Bronchial epithelial cell (primary cell): Measurements from ENCODE around the gene DZIP3. TPM values are rescaled to one million over a fixed set of nuclear protein-coding genes. Genes with fewer than 3 reads are reported as not detected.
A peak's percentile ranks its signal among the peaks of the same experiment; 100 is the strongest.

ENCODE experiments used
- DNase-seq: peaks from one replicate; pipeline ENCODE4 v3.0.0-alpha.2; 2010; ENCODE audit warnings: low read depth
- FAIRE-seq: peaks from 2 replicates; lab custom pipeline; 2011; peaks lifted over from hg19 to GRCh38; lab: Jason Lieb, UNC
- H3K27me3 ChIP-seq: 2 replicates; pipeline ENCODE4 v1.5.1; 2011; ENCODE audit warnings: low read length; ENCODE audit not compliant: control insufficient read depth, insufficient read depth
- H3K36me3 ChIP-seq: 2 replicates; pipeline ENCODE4 v1.5.1; 2011; ENCODE audit warnings: low read length; ENCODE audit not compliant: control insufficient read depth, insufficient read depth
- H3K4me3 ChIP-seq: 2 replicates; pipeline ENCODE4 v1.5.1; 2011; ENCODE audit warnings: mild to moderate bottlenecking, low read depth, low read length, control low read depth
- CTCF ChIP-seq: IDR thresholded peaks from 2 replicates; pipeline ENCODE4 v1.5.1; 2011; ENCODE audit warnings: mild to moderate bottlenecking, moderate library complexity, low read length, control low read depth, inconsistent platforms; ENCODE audit not compliant: insufficient read depth, severe bottlenecking
- total RNA-seq: library from RNA; depleted of rRNA; stranded (reverse); fragments of >200 nt; gene quantifications from 2 replicates; pipeline ENCODE4 v1.2.1, GENCODE V29; 2014

The DZIP3 gene
- total RNA-seq, 1 donor from 2014 or later = 1.6 TPM

GRCh38 chr3:108589998-108590323 lies 439 bp downstream of the DZIP3 start:
- FAIRE-seq = no peak
- no peaks in the 10 kb centered on the region for H3K27me3 ChIP-seq
- no peak for DNase-seq
- TF ChIP-seq CTCF = no peak
- peak overlapping the region; percentile 52 for H3K4me3 ChIP-seq
- no peaks in the 10 kb centered on the region for H3K36me3 ChIP-seq

- FAIRE-seq (no peak), DNase-seq (peak; percentile 11)
- Histone ChIP-seq H3K36me3 (no peaks in the 10 kb centered on the region), H3K4me3 (no peak overlapping the region), H3K27me3 (no peaks in the 10 kb centered on the region)
- no peak for TF ChIP-seq CTCF
These were observed 938 bp downstream of the DZIP3 start for GRCh38 chr3:108590460-108590859.

GRCh38 chr3:108595321-108595720 lies 5.8 kb downstream of the DZIP3 start:
- Histone ChIP-seq H3K4me3 (no peak overlapping the region), H3K27me3 (no peaks in the 10 kb centered on the region), H3K36me3 (no peaks in the 10 kb centered on the region)
- TF ChIP-seq CTCF = no peak
- FAIRE-seq (no peak), DNase-seq (no peak)

- DNase-seq = no peak
- Histone ChIP-seq H3K36me3 (no peaks in the 10 kb centered on the region), H3K4me3 (no peak overlapping the region), H3K27me3 (no peaks in the 10 kb centered on the region)
- TF ChIP-seq CTCF = no peak
- no peak for FAIRE-seq
These were observed 8.9 kb downstream of the DZIP3 start for GRCh38 chr3:108598375-108598774.

- H3K4me3 ChIP-seq = no peak overlapping the region
- H3K36me3 ChIP-seq = no peaks in the 10 kb centered on the region
- FAIRE-seq (no peak), DNase-seq (no peak)
- no peak for TF ChIP-seq CTCF
- H3K27me3 ChIP-seq = no peaks in the 10 kb centered on the region
These were observed 10.3 kb downstream of the DZIP3 start for GRCh38 chr3:108599677-108600409.
